ENCODE measurements around the gene EXOC3L4. TPM values are rescaled to one million over a fixed set of nuclear protein-coding genes. Genes with fewer than 3 reads are reported as not detected.
"Not testable (repeated sequence)": the region's sequence is repeated elsewhere in the genome, so short reads cannot be mapped to it uniquely, and the experiment has no call there.

Gene EXOC3L4
- total RNA-seq, 1 experiment from 2014 or later, result 1.4 TPM

- H4K20me1 ChIP-seq (ENCODE audit: low read length), result no peaks in the 10 kb centered on the region
- H3F3A ChIP-seq (ENCODE audit: low read length, unreplicated experiment), result no peaks in the 10 kb centered on the region
- intact Hi-C loops (cut with micrococcal nuclease), result no loop called here
- POLR2A ChIA-PET (ENCODE audit: unreplicated experiment), result no interaction called here
- no peak overlapping the region for H2AFZ ChIP-seq (ENCODE audit: low read length)
- no peaks in the 10 kb centered on the region for H3K36me3 ChIP-seq (ENCODE audit: low read depth, low read length)
- no peak for ATAC-seq
- no peaks in the 10 kb centered on the region for H3K9me3 ChIP-seq (ENCODE audit: low read length)
- TF ChIP-seq EZH2 (IDR thresholded peaks at IDR 0.05; ENCODE audit: low read length, unreplicated experiment), result no peak
- TF ChIP-seq CTCF (conservative IDR thresholded peaks at IDR 0.05; ENCODE audit: low read depth, low read length), result no peak
- TF ChIP-seq EZH2phosphoT487 (IDR thresholded peaks at IDR 0.05; ENCODE audit: borderline replicate concordance, low read length), result no peak
- peaks cover 16% of the 10 kb centered on the region for H3K4me1 ChIP-seq (ENCODE audit: insufficient read depth, low read length)
- H3K27ac ChIP-seq (ENCODE audit: low read length), result no peak overlapping the region
- CTCF ChIA-PET, result no interaction called here
- H3K27me3 ChIP-seq (ENCODE audit: low read length), result no peaks in the 10 kb centered on the region
- no peak for DNase-seq
- H3K79me2 ChIP-seq (ENCODE audit: low read length), result no peaks in the 10 kb centered on the region
- BruUV-seq (replicated peaks), result no TSS peak
- H3K4me3 ChIP-seq (ENCODE audit: low read length), result no peak overlapping the region
- H3K4me2 ChIP-seq (ENCODE audit: low read length), result no peak overlapping the region
- no peak overlapping the region for H3K9ac ChIP-seq (ENCODE audit: low read length)
- no peaks in the 10 kb centered on the region for H3K9me2 ChIP-seq (replicated peaks; ENCODE audit: low read length)
These were observed 56.9 kb downstream of the EXOC3L4 start for GRCh38 chr14:103151270-103151945.

GRCh38 chr14:103155010-103155409 lies 60.5 kb downstream of the EXOC3L4 start:
- BruUV-seq (replicated peaks), result no TSS peak
- Histone ChIP-seq H3K9ac (ENCODE audit: low read length) (no peak overlapping the region), H3K4me2 (ENCODE audit: low read length) (0 out of 2 replicates have a peak overlapping the region, but pooled peaks have one; percentile 8), H3K36me3 (ENCODE audit: low read depth, low read length) (no peaks in the 10 kb centered on the region), H3K27me3 (ENCODE audit: low read length) (no peaks in the 10 kb centered on the region), H3K4me1 (ENCODE audit: insufficient read depth, low read length) (peaks cover 11% of the 10 kb centered on the region), H3K27ac (ENCODE audit: low read length) (no peak overlapping the region), H2AFZ (ENCODE audit: low read length) (no peak overlapping the region), H3F3A (ENCODE audit: low read length, unreplicated experiment) (no peaks in the 10 kb centered on the region), H3K9me3 (ENCODE audit: low read length) (no peaks in the 10 kb centered on the region), H3K79me2 (ENCODE audit: low read length) (no peaks in the 10 kb centered on the region), H4K20me1 (ENCODE audit: low read length) (no peaks in the 10 kb centered on the region), H3K4me3 (ENCODE audit: low read length) (no peak overlapping the region), H3K9me2 (replicated peaks; ENCODE audit: low read length) (no peaks in the 10 kb centered on the region)
- CTCF ChIA-PET, result interaction anchor here (0.6 kb wide), 1 partner anchor 50 kb away, joined by 4 read pairs; no protein-coding TSS in a partner anchor
- no peak for TF ChIP-seq EZH2phosphoT487 (IDR thresholded peaks at IDR 0.05; ENCODE audit: borderline replicate concordance, low read length)
- TF ChIP-seq CTCF (conservative IDR thresholded peaks at IDR 0.05; ENCODE audit: low read depth, low read length), result no peak
- no peak for TF ChIP-seq EZH2 (IDR thresholded peaks at IDR 0.05; ENCODE audit: low read length, unreplicated experiment)
- intact Hi-C loops (cut with micrococcal nuclease), result no loop called here
- POLR2A ChIA-PET (ENCODE audit: unreplicated experiment), result no interaction called here
- peak; percentile 60 for DNase-seq
- peak; percentile 98 for ATAC-seq

- DNase-seq; H3F3A ChIP-seq (ENCODE audit: low read length, unreplicated experiment); H3K79me2 ChIP-seq (ENCODE audit: low read length); H3K27ac ChIP-seq (ENCODE audit: low read length); H3K9ac ChIP-seq (ENCODE audit: low read length); BruUV-seq (replicated peaks); POLR2A ChIA-PET (ENCODE audit: unreplicated experiment); H3K36me3 ChIP-seq (ENCODE audit: low read depth, low read length); H3K9me2 ChIP-seq (replicated peaks; ENCODE audit: low read length); ATAC-seq; intact Hi-C loops (cut with micrococcal nuclease); H3K9me3 ChIP-seq (ENCODE audit: low read length); H3K27me3 ChIP-seq (ENCODE audit: low read length); H2AFZ ChIP-seq (ENCODE audit: low read length); CTCF ChIA-PET; H4K20me1 ChIP-seq (ENCODE audit: low read length); H3K4me3 ChIP-seq (ENCODE audit: low read length): not testable (repeated sequence)
- Histone ChIP-seq H3K4me1 (ENCODE audit: insufficient read depth, low read length) (peaks cover 11% of the 10 kb centered on the region), H3K4me2 (ENCODE audit: low read length) (0 out of 2 replicates have a peak overlapping the region, but pooled peaks have one; percentile 8)
These were observed 60.9 kb downstream of the EXOC3L4 start for GRCh38 chr14:103155416-103155815.
